HUES48 (cell line): ENCODE measurements around the gene MBNL2.

Experiments
- H3K27ac ChIP-seq: one replicate; pipeline ENCODE4 v1.7.0; 2013; ENCODE audit warnings: low read depth, low read length, inconsistent platforms
- H3K27me3 ChIP-seq: 2 replicates; pipeline ENCODE4 v1.6.1; 2013; ENCODE audit warnings: mild to moderate bottlenecking, low read length; ENCODE audit not compliant: control insufficient read depth, insufficient read depth
- H3K36me3 ChIP-seq: 2 replicates; pipeline ENCODE4 v1.6.1; 2013; ENCODE audit warnings: low read length; ENCODE audit not compliant: control insufficient read depth, insufficient read depth
- H3K4me1 ChIP-seq: 2 replicates; pipeline ENCODE4 v1.6.1; 2013; ENCODE audit warnings: mild to moderate bottlenecking, low read length; ENCODE audit not compliant: control insufficient read depth, insufficient read depth
- H3K4me3 ChIP-seq: 2 replicates; pipeline ENCODE4 v1.5.1; 2013; ENCODE audit warnings: mild to moderate bottlenecking, low read depth, low read length
- H3K9ac ChIP-seq: 2 replicates; pipeline ENCODE4 v1.6.1; 2013; ENCODE audit warnings: mild to moderate bottlenecking, low read depth, low read length, moderate library complexity
- H3K9me3 ChIP-seq: 2 replicates; pipeline ENCODE4 v1.6.1; 2013; ENCODE audit warnings: low read length; ENCODE audit not compliant: control insufficient read depth, insufficient read depth

Gene MBNL2

GRCh38 chr13:97353927-97354675 lies 132.0 kb downstream of the MBNL2 start:
- Histone ChIP-seq H3K27me3 (no peaks in the 10 kb centered on the region), H3K9me3 (no peaks in the 10 kb centered on the region), H3K9ac (no peak overlapping the region), H3K4me3 (no peak overlapping the region), H3K27ac (no peak overlapping the region), H3K36me3 (no peaks in the 10 kb centered on the region), H3K4me1 (peaks cover 4% of the 10 kb centered on the region; the same call in 1 of the 2 replicates)

DNA sequence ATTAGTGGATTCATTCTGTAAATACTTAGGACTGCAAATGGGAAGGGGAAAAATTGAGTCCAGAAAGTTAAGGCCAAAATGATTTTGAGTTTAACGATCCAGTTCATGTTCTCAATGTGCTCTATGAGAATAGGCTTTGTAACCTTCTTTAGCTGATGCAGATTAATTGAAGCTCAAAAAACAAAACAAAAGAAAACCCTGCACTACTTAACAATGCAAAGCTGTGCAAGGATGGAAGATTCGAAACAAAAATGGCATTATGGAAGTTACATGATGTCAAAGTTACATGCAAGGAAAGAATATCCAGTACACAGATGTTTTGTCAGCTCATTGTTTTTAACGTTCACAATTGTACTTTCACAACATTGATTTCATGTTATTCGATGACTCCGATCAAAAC lies 132.7 kb downstream of the MBNL2 start:
- Histone ChIP-seq H3K36me3 (no peaks in the 10 kb centered on the region), H3K4me1 (peaks cover 4% of the 10 kb centered on the region; the same call in 1 of the 2 replicates), H3K9ac (no peak overlapping the region), H3K9me3 (no peaks in the 10 kb centered on the region), H3K27ac (no peak overlapping the region), H3K27me3 (no peaks in the 10 kb centered on the region), H3K4me3 (no peak overlapping the region)

GRCh38 chr13:97356592-97356991 lies 134.5 kb downstream of the MBNL2 start:
- H3K27me3 ChIP-seq: no peaks in the 10 kb centered on the region
- no peaks in the 10 kb centered on the region for H3K36me3 ChIP-seq
- H3K9ac ChIP-seq: no peak overlapping the region
- H3K4me1 ChIP-seq: peaks cover 4% of the 10 kb centered on the region; the same call in 1 of the 2 replicates
- H3K27ac ChIP-seq: no peak overlapping the region
- no peaks in the 10 kb centered on the region for H3K9me3 ChIP-seq
- no peak overlapping the region for H3K4me3 ChIP-seq

- no peak overlapping the region for H3K4me3 ChIP-seq
- H3K9ac ChIP-seq: no peak overlapping the region
- peaks cover 4% of the 10 kb centered on the region; the same call in 1 of the 2 replicates for H3K4me1 ChIP-seq
- no peaks in the 10 kb centered on the region for H3K9me3 ChIP-seq
- H3K27ac ChIP-seq: no peak overlapping the region
- H3K27me3 ChIP-seq: no peaks in the 10 kb centered on the region
- H3K36me3 ChIP-seq: no peaks in the 10 kb centered on the region
These were observed 137.3 kb downstream of the MBNL2 start for GRCh38 chr13:97359181-97360057.

DNA sequence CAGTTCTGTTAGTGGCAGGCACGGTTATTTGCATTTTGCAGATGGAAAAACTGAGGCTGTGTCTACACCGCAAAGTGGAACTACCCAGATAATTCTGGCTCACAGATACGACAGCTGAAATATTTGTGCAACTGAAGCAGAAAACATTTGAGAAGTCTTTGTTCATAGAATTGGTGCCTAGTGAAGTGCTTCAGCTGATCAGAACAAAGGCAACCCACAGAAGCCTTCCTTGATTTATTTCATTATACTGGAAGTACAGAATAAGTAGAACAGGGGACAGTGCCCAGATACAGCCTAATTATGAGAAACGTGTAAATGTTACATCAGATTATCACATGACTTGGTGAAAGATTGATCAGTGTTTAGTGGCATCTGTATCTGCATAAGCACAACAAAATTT lies 138.5 kb downstream of the MBNL2 start:
- no peak overlapping the region for H3K4me3 ChIP-seq
- H3K36me3 ChIP-seq: no peaks in the 10 kb centered on the region
- H3K9me3 ChIP-seq: no peaks in the 10 kb centered on the region
- H3K27ac ChIP-seq: no peak overlapping the region
- H3K4me1 ChIP-seq: peaks cover 4% of the 10 kb centered on the region; the same call in 1 of the 2 replicates
- H3K27me3 ChIP-seq: no peaks in the 10 kb centered on the region
- no peak overlapping the region for H3K9ac ChIP-seq

DNA sequence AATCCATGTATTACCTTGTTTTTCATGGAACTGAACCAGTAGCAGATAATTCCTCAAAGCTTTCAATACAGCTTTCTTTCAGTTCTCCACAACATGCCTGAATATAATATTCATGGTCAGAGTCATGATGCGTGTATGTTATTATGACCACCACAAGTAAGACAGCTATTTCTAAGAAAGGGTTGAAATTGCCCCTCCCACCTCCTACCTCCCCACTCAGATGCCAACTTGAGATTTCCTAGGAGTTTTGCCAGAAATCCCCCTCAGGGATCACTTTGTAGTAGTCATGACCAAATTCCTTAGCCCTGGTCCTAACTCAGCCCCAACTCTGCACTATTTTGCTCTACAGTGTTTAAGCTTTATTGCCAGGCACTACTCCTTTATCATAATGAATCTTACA lies 141.9 kb downstream of the MBNL2 start:
- H3K27ac ChIP-seq: no peak overlapping the region

DNA sequence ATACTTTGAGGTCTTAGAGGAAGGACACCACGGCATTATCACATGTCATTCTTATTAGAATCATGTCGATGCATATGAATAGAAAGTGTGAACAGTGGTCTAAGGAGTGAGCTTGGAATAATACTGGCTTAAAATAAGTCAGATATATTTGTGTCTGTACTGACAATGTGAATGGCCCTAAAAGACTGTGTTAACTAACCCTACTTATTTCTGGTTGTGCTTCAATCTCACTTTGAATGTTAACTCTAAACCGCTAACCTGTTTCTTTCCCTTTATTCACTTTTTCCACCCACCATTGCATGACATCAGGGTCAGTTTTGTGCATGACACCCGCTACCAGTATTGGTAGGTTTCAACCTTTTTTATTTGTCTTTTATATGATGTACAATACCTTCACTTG lies 142.7 kb downstream of the MBNL2 start:
- H3K9me3 ChIP-seq: no peaks in the 10 kb centered on the region
- H3K36me3 ChIP-seq: no peaks in the 10 kb centered on the region
- no peak overlapping the region for H3K9ac ChIP-seq
- H3K4me3 ChIP-seq: no peak overlapping the region
- no peaks in the 10 kb centered on the region for H3K27me3 ChIP-seq
- H3K27ac ChIP-seq: no peak overlapping the region
- no peaks in the 10 kb centered on the region; the same call in 1 of the 2 replicates for H3K4me1 ChIP-seq

More for the DNA sequence above, 141.9 kb downstream of the MBNL2 start:
- H3K4me3 ChIP-seq: no peak overlapping the region
- no peaks in the 10 kb centered on the region for H3K36me3 ChIP-seq
- no peak overlapping the region for H3K9ac ChIP-seq
- no peaks in the 10 kb centered on the region for H3K27me3 ChIP-seq
- no peaks in the 10 kb centered on the region; the same call in 1 of the 2 replicates for H3K4me1 ChIP-seq
- H3K9me3 ChIP-seq: no peaks in the 10 kb centered on the region

- Histone ChIP-seq H3K9me3 (no peaks in the 10 kb centered on the region), H3K36me3 (no peaks in the 10 kb centered on the region), H3K27me3 (no peaks in the 10 kb centered on the region), H3K27ac (no peak overlapping the region), H3K4me1 (no peaks in the 10 kb centered on the region; the same call in 1 of the 2 replicates), H3K4me3 (no peak overlapping the region), H3K9ac (no peak overlapping the region)
These were observed 144.1 kb downstream of the MBNL2 start for GRCh38 chr13:97366172-97366688.

DNA sequence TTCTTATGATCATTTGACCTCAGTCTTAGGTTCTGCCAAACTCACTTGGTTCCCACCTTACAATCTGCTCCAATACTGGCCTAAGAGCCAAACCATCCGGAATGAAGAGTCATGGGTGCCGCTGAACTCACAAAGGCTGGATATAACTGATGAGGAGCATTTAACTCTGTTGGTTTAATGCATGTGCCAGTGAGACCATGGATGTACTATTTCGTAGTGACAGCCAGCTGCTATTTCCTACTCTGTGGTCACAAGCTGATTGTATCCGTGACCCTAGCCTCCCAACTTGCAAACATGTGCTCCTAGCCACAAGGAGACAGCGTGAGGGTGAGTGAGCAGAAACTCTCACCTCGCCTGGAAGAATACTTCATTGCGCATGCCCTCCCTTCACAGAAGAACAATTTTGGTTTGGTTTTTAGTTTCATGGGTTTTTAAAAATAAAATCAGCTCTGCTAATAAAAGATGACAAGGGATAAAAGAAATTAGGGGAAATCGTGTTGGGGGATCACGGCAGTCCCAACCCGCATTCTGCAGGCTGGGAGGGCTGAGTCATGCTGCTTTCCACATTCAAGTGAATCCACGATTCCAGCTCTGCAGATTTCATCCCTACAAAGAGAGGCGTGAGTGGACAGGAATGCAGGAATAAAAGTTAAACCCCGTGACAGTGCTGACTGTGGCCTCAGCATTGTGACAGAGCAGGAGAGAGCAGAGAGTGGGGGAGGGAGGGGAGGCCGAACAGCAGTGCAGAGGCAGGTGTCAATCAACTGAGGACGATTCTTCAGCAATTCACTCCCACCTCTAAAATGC lies 145.1 kb downstream of the MBNL2 start:
- Histone ChIP-seq H3K27me3 (no peaks in the 10 kb centered on the region), H3K36me3 (no peaks in the 10 kb centered on the region), H3K4me3 (no peak overlapping the region), H3K9me3 (no peaks in the 10 kb centered on the region), H3K9ac (no peak overlapping the region), H3K27ac (peak overlapping the region; percentile 22), H3K4me1 (no peaks in the 10 kb centered on the region; the same call in 1 of the 2 replicates)

DNA sequence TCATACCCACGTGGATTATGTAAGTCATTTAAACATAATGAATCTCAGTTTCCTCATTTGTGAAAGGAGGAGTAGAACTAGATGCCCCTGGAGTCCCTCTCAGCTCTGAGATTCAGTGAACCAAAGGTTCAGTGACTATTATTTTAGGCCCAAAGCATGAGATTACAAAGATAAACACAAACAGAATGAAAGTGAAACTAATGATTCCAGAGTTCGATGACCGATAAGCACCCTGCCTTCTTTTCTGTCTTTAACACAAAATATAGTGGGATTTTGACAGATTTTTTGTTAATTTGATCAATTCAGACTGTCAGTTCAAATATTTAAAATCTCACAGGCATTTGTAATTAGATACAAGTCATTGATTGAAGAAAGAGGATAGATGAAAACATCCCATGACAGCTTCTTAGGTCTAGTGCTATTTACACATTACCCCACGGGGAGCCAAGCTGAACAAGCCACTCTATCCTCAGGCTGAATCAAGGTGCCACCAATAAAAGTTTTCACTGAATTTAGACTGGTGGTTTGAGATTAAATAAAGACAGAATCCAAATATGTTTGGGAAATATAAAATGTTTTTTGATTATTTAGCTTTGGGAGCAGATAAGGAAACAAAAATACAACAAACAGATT lies 147.2 kb downstream of the MBNL2 start:
- Histone ChIP-seq H3K9me3 (no peaks in the 10 kb centered on the region), H3K27me3 (no peaks in the 10 kb centered on the region), H3K27ac (no peak overlapping the region), H3K4me3 (no peak overlapping the region), H3K9ac (no peak overlapping the region), H3K4me1 (no peaks in the 10 kb centered on the region; the same call in 1 of the 2 replicates), H3K36me3 (no peaks in the 10 kb centered on the region)
